ENCODE results near the gene HIGD2A.

DNA sequence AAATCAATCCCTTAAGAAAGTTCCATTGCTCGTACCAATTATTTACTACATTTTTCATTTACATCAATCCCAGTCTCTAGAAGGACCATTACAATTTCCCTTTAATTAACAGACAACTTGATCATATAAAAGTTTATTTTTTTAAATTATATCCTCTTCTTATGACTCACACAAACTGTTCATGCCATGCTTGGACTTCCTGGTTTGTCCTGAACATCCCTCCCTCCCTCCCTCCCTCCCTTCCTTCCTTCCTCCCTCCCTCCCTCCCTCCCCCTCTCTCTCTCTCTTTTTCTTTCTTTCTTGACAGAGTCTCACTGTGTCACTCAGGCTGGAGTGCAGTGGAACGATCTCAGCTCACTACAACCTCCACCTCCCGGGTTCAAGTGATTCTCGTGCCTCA, 39.4 kb downstream of the HIGD2A start:
- TF ChIP-seq TP53 (CRISPR knock-in tag; IDR thresholded peaks at IDR 0.05): no peak
- TF ChIP-seq, protein P1, sequence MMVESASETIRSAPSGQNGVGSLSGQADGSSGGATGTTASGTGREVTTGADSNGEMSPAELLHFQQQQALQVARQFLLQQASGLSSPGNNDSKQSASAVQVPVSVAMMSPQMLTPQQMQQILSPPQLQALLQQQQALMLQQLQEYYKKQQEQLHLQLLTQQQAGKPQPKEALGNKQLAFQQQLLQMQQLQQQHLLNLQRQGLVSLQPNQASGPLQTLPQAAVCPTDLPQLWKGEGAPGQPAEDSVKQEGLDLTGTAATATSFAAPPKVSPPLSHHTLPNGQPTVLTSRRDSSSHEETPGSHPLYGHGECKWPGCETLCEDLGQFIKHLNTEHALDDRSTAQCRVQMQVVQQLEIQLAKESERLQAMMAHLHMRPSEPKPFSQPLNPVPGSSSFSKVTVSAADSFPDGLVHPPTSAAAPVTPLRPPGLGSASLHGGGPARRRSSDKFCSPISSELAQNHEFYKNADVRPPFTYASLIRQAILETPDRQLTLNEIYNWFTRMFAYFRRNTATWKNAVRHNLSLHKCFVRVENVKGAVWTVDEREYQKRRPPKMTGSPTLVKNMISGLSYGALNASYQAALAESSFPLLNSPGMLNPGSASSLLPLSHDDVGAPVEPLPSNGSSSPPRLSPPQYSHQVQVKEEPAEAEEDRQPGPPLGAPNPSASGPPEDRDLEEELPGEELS (CRISPR knock-in tag; IDR thresholded peaks at IDR 0.05): no peak
- TF ChIP-seq CTCF (IDR thresholded peaks at IDR 0.05): no peak
- no peak for TF ChIP-seq ZNF121 (CRISPR knock-in tag; IDR thresholded peaks at IDR 0.05)
- TF ChIP-seq MAX (CRISPR knock-in tag; IDR thresholded peaks at IDR 0.05): no peak
- no peak for TF ChIP-seq KAT7 (CRISPR knock-in tag; IDR thresholded peaks at IDR 0.05; ENCODE audit: borderline replicate concordance)
- TF ChIP-seq ZNF138 (CRISPR knock-in tag; conservative IDR thresholded peaks at IDR 0.05): no peak
- TF ChIP-seq ZNF416 (CRISPR knock-in tag; IDR thresholded peaks at IDR 0.05): no peak

Data from WTC11 (cell line).